Stimulated activated naive CD4-positive, alpha-beta T cell (primary cell): ENCODE measurements around the gene DYNLL1.
"Not testable (repeated sequence)": the region's sequence is repeated elsewhere in the genome, so short reads cannot be mapped to it uniquely, and the experiment has no call there.

Experiments
- DNase-seq, 6 experiments: peaks; one replicate each; lab custom pipeline; 2025; lab: John Stamatoyannopoulos, UW

Gene DYNLL1

GRCh38 chr12:120495731-120496412 lies at the start of gene DYNLL1:
Gene DYNLL1, plus strand, starts transcription at chr12:120496113. Its CDS starts 309 bp downstream, at chr12:120496422.
- DNase-seq, result peak; percentile 91 to 98 (median 96)

GRCh38 chr12:120446844-120447178 lies 49.1 kb upstream of the DYNLL1 start:
- DNase-seq, result not testable (repeated sequence)

DNA sequence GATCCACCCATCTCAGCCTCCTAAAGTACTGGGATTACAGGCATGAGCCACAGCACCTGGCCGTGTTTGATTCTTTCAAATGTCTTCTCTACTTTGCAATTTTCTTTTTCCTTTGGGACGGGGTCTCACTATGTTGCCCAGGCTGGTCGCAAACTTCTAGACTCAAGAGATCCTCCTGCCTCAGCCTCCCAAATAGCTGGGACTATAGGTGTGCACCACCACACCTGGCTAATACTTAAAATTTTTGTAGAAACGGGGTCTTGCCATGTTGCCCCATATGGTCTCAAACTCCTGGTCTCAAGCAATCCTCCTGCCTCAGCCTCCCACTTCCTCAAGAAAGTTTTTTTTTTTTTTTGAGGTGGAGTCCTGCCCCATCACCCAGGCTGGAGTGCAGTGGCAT lies 47.9 kb upstream of the DYNLL1 start:
- DNase-seq, result no peak

- DNase-seq, result not testable (repeated sequence)
These were observed 43.4 kb upstream of the DYNLL1 start for GRCh38 chr12:120452524-120452923.

GRCh38 chr12:120453060-120453750 lies 42.7 kb upstream of the DYNLL1 start:
- no peak for DNase-seq

- DNase-seq, result peak in 2 of 6 experiments; percentile 26 to 27
These were observed 41.9 kb upstream of the DYNLL1 start for GRCh38 chr12:120453977-120454376.

DNA sequence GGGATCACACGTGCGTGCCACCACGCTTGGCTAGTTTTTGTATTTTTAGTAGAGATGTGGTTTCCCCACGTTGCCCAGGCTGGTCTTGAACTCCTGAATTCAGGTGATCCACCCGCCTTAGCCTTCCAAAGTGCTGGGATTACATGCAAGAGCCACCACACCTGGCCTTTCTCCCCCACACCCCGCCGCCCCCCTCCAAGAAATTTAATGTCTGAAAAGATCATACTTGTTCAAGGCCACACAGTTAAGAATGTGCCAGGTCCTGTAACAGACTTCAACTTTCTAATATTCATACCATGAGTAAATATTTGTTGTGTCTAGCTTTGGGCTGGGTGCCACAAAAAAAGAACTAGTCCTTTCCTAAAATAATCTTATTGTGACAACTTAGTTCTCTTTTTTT lies 40.6 kb upstream of the DYNLL1 start:
- DNase-seq, result no peak

DNA sequence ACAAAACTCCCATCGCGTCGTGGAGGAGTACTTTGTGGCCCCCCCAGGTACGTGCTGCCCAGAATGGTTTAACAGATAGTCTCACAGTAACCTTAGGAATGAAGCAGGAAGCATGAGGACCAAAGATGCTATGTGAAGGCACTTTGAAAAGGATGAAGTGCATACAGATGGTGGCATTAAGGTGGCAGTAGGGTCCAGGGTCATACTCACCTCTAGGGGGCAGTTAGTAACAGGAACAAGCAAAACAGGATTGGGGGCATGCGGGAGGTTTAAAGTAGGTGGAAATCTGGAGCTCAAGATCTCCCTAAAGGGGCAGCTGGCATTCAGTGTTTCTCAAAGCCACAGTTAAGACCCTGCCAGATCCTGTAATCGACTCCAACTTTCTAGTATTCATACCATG lies 38.8 kb upstream of the DYNLL1 start:
- no peak for DNase-seq

DNA sequence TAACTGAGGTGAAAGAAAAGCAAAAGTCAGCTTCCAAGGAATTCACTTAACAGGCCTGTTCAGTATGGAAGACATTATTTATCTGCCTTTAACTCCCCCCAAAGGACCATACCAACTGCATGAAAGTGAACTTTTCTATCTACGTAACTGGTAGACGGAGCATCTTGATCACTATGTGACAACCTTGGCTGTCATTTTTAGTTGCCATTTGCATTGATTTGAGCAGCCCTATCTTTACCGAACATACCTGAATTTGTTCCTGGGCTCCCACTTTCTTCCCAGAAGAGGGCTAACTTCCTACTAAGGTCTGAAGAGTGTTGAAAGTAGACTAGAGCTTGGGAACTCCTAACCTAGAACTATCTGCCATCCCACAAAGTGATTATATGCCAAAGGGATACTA lies 35.8 kb upstream of the DYNLL1 start:
- no peak for DNase-seq

DNA sequence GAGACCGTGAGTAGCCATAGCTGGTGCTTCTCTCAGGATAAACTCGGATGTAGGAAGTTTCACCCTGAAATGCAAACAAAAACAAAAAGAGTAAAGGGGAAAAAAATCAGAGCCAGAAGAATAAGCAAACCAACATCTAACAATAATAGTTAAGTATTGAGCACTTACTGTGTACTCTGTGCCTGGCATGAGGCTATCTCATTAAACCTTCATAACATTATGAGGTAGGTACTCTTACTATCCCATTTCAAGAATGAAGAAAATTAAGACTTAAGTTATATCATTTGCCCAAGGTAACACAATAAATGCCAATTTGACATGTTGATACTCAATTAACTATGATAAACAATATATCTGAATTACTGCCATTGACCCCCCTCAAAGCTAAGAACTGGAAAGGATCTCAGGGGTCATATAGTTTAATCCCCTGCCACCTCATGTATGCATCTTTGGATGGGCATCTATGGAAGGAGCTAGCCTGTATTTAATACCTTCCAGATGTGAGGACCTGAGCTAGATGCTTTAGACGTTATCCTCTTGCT lies 33.7 kb upstream of the DYNLL1 start:
- DNase-seq, result no peak

DNA sequence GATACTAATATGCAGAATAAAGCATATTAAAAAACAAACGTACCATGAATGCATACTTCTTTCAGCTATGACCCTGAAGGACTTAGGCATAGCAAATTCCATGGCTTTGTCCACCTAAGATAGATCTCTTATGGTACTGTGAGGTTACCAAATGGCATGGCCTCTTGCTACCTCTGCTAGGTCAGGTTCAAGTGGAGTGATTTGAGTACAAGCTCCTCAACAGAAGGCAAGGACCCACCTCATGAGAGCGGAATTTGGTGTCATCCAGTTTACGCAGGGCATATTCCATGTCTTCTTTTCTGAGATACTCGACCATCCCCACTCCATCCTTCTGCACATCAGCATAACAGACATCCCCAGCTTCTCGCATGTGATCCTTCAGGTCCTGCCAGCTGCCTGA lies 32.2 kb upstream of the DYNLL1 start:
- no peak for DNase-seq

- no peak for DNase-seq
These were observed 30.2 kb upstream of the DYNLL1 start for GRCh38 chr12:120465756-120466155.

DNA sequence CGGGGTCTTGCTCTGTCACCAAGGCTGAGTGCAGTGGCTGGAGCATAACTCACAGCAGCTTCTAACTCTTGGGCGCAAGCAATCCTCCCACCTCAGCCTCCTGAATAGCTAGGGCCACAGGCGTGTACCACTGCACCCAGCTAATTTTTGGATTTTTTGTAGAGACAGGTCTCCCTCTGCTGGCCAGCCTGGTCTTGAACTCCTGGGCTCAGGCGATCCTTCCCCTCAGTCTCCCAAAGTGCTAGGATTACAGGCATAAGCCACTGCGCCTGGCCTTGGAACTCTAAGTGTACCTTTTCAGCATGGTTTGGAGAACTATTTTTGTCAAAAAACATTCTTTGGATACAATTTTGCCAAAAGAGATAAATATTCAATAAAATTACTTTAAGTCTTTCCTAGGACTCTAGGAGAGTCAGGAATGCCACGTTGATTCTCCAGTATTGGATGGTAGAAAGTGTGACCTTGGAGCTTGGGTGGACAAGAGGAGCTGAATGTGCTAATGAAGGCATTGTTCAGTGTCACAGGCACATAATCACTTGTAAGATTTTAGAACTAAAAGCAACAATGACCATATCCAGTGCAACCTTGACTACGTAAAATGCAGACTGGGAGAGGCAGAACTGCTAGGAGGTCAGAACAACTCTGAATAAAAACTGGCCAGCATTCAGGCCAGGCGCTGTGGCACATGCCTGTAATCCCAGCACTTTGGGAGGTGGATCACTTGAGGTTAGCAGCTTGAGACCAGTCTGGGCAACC lies 29.2 kb upstream of the DYNLL1 start:
- DNase-seq, result peak in 5 of 6 experiments; percentile 14 to 47 (median 28)

GRCh38 chr12:120467439-120467838 lies 28.5 kb upstream of the DYNLL1 start:
- DNase-seq, result no peak

DNA sequence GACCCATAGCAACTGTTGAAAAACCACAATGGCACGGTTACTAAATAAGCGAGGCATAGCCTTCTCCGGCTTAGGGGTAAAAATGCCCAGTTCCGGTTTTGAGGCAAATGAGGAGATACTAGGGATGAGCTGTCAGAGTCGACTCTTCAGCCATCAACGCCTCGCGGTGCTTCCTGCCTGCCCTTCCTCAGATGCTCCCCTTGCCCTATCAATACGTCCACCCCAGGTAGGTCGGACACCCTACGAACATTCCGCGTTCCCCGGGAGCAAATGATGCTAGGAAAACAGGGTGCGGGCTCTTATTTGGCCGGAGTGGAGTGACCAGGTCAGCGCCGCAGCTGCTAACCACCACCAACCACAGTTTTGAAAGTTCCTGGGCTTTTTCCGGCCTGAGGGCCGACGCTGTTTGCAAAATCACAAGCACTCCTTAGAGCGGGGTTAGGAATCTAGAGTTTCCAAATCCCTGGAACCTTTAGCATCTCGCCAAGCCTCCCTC lies 27.5 kb upstream of the DYNLL1 start:
- peak in 1 of 6 experiments; percentile 4 for DNase-seq

- DNase-seq, result peak in 3 of 6 experiments; percentile 10 to 58 (median 53)
These were observed 27.0 kb upstream of the DYNLL1 start for GRCh38 chr12:120468821-120469449.

DNA sequence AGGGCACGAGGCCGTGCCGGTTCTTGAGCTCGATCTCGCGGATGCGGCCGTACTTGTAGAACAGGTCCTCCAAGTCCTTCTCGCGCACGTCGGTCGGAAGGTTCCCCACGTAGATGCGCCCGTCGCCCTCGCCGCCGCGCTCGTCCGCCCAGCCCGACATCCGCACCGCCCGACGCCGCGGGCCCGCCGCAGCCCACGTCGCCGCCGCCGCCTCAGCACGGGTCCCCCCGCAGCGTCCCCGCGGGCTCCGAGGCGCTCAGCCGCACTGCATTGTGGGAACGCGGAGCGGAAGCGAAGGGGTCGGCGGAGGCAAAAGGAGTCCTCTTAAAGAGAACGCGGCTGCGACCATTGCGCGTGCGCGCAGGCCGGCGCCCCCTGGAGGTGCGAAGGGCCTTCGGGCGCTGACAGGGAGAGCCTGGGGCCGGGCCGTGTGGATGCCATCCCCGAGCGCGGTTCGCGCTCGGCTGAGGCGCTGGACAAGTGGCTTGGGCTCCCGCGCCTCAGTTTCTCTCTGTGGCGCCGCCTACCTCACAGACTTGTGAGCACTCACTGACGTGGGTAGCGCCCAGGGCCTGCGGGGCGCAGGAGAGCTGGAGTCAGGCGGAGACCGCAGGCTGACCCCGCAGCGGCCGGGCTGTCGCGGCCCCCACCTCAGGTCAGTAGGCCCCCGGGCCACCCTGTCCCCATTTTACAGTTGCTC lies 26.3 kb upstream of the DYNLL1 start, which contains the start of gene SRSF9:
TSS of gene SRSF9 (minus strand) at position 299 of the 700 bp plus-strand sequence. CDS start at position 160, 139 bp downstream.
- DNase-seq, result peak; percentile 94 to 97 (median 95)

GRCh38 chr12:120470150-120470784 lies 25.6 kb upstream of the DYNLL1 start:
- peak in 1 of 6 experiments; percentile 27 for DNase-seq

- DNase-seq, result no peak
These were observed 23.4 kb upstream of the DYNLL1 start for GRCh38 chr12:120472521-120472920.

- DNase-seq, result no peak
These were observed 21.9 kb upstream of the DYNLL1 start for GRCh38 chr12:120473807-120474615.
